ENCODE results near the gene TBX19.

The TBX19 gene

GRCh38 chr1:168263130-168263529 lies 17.5 kb upstream of the TBX19 start:
- DNase-seq (ENCODE audit: low spot score in 2 of 2), result no peak

DNA sequence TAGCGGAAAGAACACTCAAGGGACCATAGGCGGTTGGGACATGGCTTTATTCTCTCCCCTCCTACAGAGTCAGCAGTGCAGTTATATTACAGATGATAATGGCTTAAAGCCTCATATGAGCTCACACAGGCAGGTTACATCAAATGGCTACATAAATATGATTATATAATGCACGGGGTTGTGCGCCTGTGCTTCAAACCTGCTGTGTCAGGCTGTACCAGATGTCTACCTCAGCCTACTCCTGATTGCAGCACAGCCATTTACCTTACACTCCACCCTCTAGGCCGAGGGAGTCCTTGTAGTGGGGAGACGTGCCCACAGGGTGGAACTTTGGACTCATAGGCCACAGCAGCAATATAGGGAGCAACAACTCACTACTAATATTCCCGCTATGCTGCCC lies 16.4 kb upstream of the TBX19 start:
- no peak for DNase-seq (ENCODE audit: low spot score in 2 of 2)
- no peaks in the 10 kb centered on the region for H3K9me3 Mint-ChIP-seq
- no peak for ATAC-seq
- H3K4me3 Mint-ChIP-seq, result no peak overlapping the region
- peaks cover 14% of the 10 kb centered on the region for H3K36me3 Mint-ChIP-seq
- H3K27ac Mint-ChIP-seq, result no peak overlapping the region
- H3K4me1 Mint-ChIP-seq, result peaks cover 19% of the 10 kb centered on the region

More at GRCh38 chr1:168263130-168263529, 17.5 kb upstream of the TBX19 start:
- Mint-ChIP-seq H3K36me3 (peaks cover 14% of the 10 kb centered on the region), H3K4me3 (no peak overlapping the region), H3K27ac (no peak overlapping the region), H3K9me3 (no peaks in the 10 kb centered on the region), H3K4me1 (peaks cover 22% of the 10 kb centered on the region)
- no peak for ATAC-seq

DNA sequence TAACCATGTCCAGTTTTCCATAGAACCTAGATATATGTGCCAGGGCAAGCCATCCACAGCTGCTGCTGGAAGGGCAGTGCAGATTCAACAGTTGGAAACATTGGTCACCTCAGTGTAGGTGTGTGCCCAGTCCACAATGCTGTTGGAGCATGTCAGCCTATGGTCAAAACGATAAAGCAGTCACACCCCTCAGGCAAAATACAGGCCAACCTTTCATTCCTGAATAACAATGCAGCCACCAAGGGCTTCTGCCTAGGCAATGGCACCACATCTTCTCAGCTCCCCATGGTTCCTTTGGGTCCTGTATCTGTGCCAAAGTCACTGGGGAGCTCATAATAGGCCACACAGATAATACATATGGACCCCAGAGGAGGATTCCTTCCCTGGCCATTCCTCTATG lies 15.1 kb upstream of the TBX19 start:
- H3K4me3 Mint-ChIP-seq, result no peak overlapping the region
- no peak for ATAC-seq
- peaks cover 14% of the 10 kb centered on the region for H3K36me3 Mint-ChIP-seq
- no peak overlapping the region for H3K27ac Mint-ChIP-seq
- no peaks in the 10 kb centered on the region for H3K9me3 Mint-ChIP-seq
- H3K4me1 Mint-ChIP-seq, result peaks cover 10% of the 10 kb centered on the region
- DNase-seq (ENCODE audit: low spot score in 2 of 2), result no peak

GRCh38 chr1:168266644-168267186 lies 14.0 kb upstream of the TBX19 start:
- no peak overlapping the region for H3K4me3 Mint-ChIP-seq
- H3K27ac Mint-ChIP-seq, result no peak overlapping the region
- DNase-seq (ENCODE audit: low spot score in 2 of 2) (no peak), ATAC-seq (no peak)
- H3K4me1 Mint-ChIP-seq, result peaks cover under 1% of the 10 kb centered on the region
- no peaks in the 10 kb centered on the region for H3K9me3 Mint-ChIP-seq
- H3K36me3 Mint-ChIP-seq, result peaks cover 14% of the 10 kb centered on the region

GRCh38 chr1:168271636-168272035 lies 9.0 kb upstream of the TBX19 start:
- Mint-ChIP-seq H3K9me3 (no peaks in the 10 kb centered on the region), H3K4me1 (peaks cover 10% of the 10 kb centered on the region), H3K36me3 (no peaks in the 10 kb centered on the region), H3K27ac (no peak overlapping the region), H3K4me3 (no peak overlapping the region)
- DNase-seq (ENCODE audit: low spot score in 2 of 2) (no peak), ATAC-seq (no peak)

GRCh38 chr1:168273575-168273974 lies 7.1 kb upstream of the TBX19 start:
- Mint-ChIP-seq H3K4me1 (peaks cover 10% of the 10 kb centered on the region), H3K36me3 (no peaks in the 10 kb centered on the region), H3K9me3 (no peaks in the 10 kb centered on the region), H3K4me3 (no peak overlapping the region), H3K27ac (no peak overlapping the region)
- DNase-seq (ENCODE audit: low spot score in 2 of 2), result no peak
- no peak for ATAC-seq

GRCh38 chr1:168279253-168279652 lies 1.4 kb upstream of the TBX19 start:
- H3K4me1 Mint-ChIP-seq, result peaks cover 8% of the 10 kb centered on the region
- no peaks in the 10 kb centered on the region for H3K36me3 Mint-ChIP-seq
- H3K9me3 Mint-ChIP-seq, result no peaks in the 10 kb centered on the region
- DNase-seq (ENCODE audit: low spot score in 2 of 2), result no peak
- H3K4me3 Mint-ChIP-seq, result no peak overlapping the region
- H3K27ac Mint-ChIP-seq, result no peak overlapping the region
- ATAC-seq, result no peak

GRCh38 chr1:168281603-168282325 lies 1.1 kb downstream of the TBX19 start:
- Mint-ChIP-seq H3K27ac (no peak overlapping the region), H3K36me3 (no peaks in the 10 kb centered on the region)

GRCh38 chr1:168285521-168285790 lies 4.8 kb downstream of the TBX19 start:
- Mint-ChIP-seq H3K9me3 (no peaks in the 10 kb centered on the region), H3K27ac (no peak overlapping the region), H3K4me3 (no peak overlapping the region), H3K36me3 (no peaks in the 10 kb centered on the region), H3K4me1 (peaks cover 15% of the 10 kb centered on the region)
- ATAC-seq (no peak), DNase-seq (ENCODE audit: low spot score in 2 of 2) (no peak)

More at GRCh38 chr1:168281603-168282325, 1.1 kb downstream of the TBX19 start:
- Mint-ChIP-seq H3K9me3 (no peaks in the 10 kb centered on the region), H3K4me3 (no peak overlapping the region), H3K4me1 (peaks cover 14% of the 10 kb centered on the region)
- ATAC-seq (no peak), DNase-seq (ENCODE audit: low spot score in 2 of 2) (no peak)

DNA sequence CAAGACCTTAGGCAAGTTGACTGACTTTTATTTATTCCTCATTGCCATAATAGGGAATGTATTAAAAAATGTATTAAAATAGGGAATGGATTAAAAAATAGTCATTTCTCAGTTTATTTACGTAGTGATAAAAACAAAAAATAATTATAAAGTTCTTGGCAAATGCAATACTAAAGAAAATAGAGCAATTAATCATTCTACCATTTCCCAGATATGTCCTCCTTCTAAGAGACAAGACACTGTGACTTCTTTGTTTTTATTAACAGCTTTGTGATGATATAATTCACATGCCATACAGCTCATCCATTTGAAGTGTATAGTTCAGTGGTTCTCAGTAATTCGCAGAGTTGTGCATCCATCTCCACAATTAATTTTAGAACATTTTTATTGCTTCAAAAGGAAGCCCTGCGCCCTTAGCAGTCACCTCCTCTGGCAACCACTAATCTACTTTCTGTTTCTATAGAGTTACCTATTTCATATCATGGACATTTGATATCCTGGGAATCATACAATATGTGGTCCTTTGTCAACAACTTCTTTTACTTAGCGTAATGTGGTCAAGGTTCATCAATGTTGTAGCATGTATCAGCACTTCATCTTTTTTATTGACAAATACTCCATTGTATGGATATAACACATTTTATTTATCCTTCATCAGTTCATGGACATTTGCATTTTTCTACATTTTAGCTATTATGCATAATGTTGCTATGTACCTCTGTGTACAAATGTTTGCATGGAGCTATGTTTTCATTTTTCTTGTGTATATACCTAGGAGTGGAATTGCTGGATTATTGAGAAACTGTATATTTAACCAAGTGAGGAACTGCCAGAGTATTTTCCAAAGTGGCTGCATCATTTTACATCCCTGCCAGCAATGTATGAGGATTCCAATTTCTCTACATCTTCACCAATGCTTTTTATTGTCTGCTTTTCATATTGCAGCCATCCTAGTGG lies 5.6 kb downstream of the TBX19 start:
- ATAC-seq (no peak), DNase-seq (ENCODE audit: low spot score in 2 of 2) (no peak)
- Mint-ChIP-seq H3K27ac (no peak overlapping the region), H3K9me3 (no peaks in the 10 kb centered on the region), H3K4me3 (no peak overlapping the region), H3K36me3 (no peaks in the 10 kb centered on the region), H3K4me1 (peaks cover 15% of the 10 kb centered on the region)

- no peak overlapping the region for H3K4me3 Mint-ChIP-seq
- H3K9me3 Mint-ChIP-seq, result no peaks in the 10 kb centered on the region
- DNase-seq (ENCODE audit: low spot score in 2 of 2) (no peak), ATAC-seq (peak; percentile 91)
- H3K4me1 Mint-ChIP-seq, result peaks cover 15% of the 10 kb centered on the region
- peak overlapping the region; percentile 41 for H3K27ac Mint-ChIP-seq
- no peaks in the 10 kb centered on the region for H3K36me3 Mint-ChIP-seq
Observed at GRCh38 chr1:168287237-168287664, 6.6 kb downstream of the TBX19 start.

DNA sequence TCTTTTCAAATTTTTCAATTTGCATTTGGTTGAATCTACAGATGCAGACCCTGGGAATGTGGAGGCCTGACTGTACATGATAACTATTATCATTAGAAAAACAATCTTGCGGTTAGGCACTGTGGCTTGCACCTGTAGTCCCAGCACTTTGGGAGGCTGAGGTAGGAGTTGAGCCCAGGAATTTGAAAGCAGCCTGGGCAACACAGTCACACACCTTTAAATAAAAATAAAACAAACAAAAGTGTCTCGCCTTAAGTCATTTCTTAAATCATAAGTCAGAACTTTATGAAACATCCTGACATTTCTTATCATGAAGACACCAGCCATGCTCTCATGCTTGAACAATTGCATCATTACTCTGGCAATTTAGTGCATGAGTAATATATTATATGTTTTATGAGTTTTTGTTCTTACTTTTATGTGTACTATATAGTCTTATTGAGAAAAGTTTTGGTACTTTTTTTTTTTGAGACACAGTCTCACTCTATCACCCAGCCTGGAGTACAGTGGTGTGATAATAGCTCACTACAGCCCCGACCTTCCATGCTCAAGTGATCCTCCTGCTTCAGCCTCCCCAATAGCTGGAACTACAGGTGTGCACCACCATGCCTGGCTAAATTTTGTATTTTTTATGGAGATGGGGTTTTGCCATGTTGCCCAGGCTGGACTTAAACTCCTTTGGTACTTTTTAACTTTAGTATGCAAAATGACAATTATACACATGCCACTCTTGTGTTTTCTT lies 7.8 kb downstream of the TBX19 start:
- Mint-ChIP-seq H3K4me1 (peaks cover 15% of the 10 kb centered on the region), H3K36me3 (no peaks in the 10 kb centered on the region), H3K4me3 (no peak overlapping the region), H3K9me3 (no peaks in the 10 kb centered on the region), H3K27ac (no peak overlapping the region)
- ATAC-seq (no peak), DNase-seq (ENCODE audit: low spot score in 2 of 2) (no peak)

DNA sequence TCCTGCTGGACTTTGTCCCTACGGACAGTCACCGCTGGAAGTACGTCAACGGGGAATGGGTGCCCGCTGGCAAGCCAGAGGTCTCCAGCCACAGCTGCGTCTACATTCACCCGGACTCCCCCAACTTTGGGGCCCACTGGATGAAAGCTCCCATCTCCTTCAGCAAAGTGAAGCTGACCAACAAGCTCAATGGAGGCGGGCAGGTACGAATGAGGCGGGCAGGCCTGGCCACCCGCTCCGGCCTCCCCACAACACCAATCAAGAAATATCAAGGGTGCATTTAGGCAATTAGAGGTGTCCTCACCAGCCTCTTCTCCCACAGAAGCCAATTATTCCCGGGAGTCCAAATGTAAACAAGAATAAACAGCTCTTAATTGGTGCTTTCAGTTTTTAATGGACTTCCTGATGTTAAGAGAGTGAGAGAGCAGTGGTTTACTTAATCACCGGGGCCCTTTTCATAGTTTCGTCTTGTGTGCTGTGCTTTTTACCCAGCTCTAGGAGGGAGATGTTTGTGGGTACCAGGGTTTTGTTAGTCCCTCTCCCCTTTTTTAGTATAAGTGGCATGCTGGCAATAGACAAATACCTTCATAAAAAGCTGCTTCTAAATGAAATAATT lies 10.7 kb downstream of the TBX19 start:
- H3K27ac Mint-ChIP-seq, result no peak overlapping the region
- H3K4me1 Mint-ChIP-seq, result peaks cover 12% of the 10 kb centered on the region
- H3K36me3 Mint-ChIP-seq, result no peaks in the 10 kb centered on the region
- no peak overlapping the region for H3K4me3 Mint-ChIP-seq
- no peaks in the 10 kb centered on the region for H3K9me3 Mint-ChIP-seq
- no peak for ATAC-seq
- DNase-seq (ENCODE audit: low spot score in 2 of 2), result no peak

DNA sequence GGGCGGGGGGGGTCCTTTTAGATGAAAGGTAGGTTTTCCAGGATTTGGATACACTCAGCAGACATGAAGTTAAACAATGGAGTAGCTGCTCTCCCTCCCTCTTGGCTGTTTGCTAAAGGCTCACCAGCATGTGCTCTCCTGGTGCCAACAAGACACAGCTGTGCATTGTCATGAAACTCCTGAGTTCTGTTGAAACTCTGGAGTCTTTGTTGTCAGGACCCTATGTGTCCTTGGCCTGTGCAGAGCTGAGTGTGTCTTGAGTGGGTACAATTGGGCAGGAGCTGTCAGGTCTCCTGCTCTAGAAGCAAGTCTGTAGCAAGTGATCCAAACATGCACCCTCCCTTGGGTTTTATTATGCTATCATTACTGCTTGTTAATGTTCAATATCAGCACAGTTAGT lies 12.7 kb downstream of the TBX19 start:
- Mint-ChIP-seq H3K4me1 (no peaks in the 10 kb centered on the region), H3K27ac (no peak overlapping the region), H3K9me3 (no peaks in the 10 kb centered on the region), H3K4me3 (no peak overlapping the region), H3K36me3 (no peaks in the 10 kb centered on the region)
- no peak for ATAC-seq
- no peak for DNase-seq (ENCODE audit: low spot score in 2 of 2)

Measured in stimulated activated effector memory CD8-positive, alpha-beta T cell treated with anti-CD3 and anti-CD28 coated beads, Interleukin-12 subunit alpha, Interleukin-12 subunit beta, amount 100 ng/mL, for 72 hours (primary cell).